B cell (primary cell): Measurements from ENCODE around the gene GMEB2. TPM values are rescaled to one million over a fixed set of nuclear protein-coding genes. Genes with fewer than 3 reads are reported as not detected.

Source experiments
- ATAC-seq: fragments of 200-7000 bp; cut with Tn5 transposase; one replicate; pipeline ENCODE4 v1.10.0; 2021; ENCODE audit warnings: low read depth, mild to moderate bottlenecking, moderate number of reproducible peaks, moderate library complexity
- CTCF ChIA-PET: fragments of 350-600 bp; sonication (Branson Sonifier 250); formaldehyde crosslinking; loops from one replicate; lab custom pipeline; 2021; ENCODE audit warnings: antibody characterized with exemption, inconsistent platforms; lab: Charles Lee
- POLR2A ChIA-PET: fragments of 350-600 bp; sonication (Branson Sonifier 250); formaldehyde crosslinking; loops from one replicate; lab custom pipeline; 2021; ENCODE audit warnings: antibody characterized with exemption; lab: Charles Lee
- DNase-seq: peaks from one replicate; pipeline ENCODE4 v3.0.0; 2013
- H2AFZ ChIP-seq: 2 replicates; pipeline ENCODE4 v1.6.1; 2012; ENCODE audit warnings: mild to moderate bottlenecking, low read depth, low read length; ENCODE audit not compliant: insufficient read depth, poor library complexity, severe bottlenecking
- H3K27ac ChIP-seq, 2 donors: 1 replicate in 1 of 2; 2 replicates in 1 of 2; pipeline ENCODE4 v1.5.1; 2012 to 2013; ENCODE audit warnings: low read length in 2 of 2, mild to moderate bottlenecking in 2 of 2, moderate library complexity in 1 of 2
- H3K27me3 ChIP-seq, 4 experiments: fragments of 200-600 bp in 1 of 4; sonication (generic) in 1 of 4; replicated peaks in 1 of 4; 1 replicate in 2 of 4; 2 replicates in 2 of 4; pipeline versions ENCODE4 v1.6.1 to v1.7.0; 2013 to 2016; ENCODE audit warnings: low read length in 3 of 4, mild to moderate bottlenecking in 2 of 4, mixed read lengths in 1 of 4, moderate library complexity in 1 of 4; ENCODE audit not compliant: insufficient read depth in 4 of 4, control insufficient read depth in 3 of 4; ENCODE audit errors: control extremely low read depth in 1 of 4
- H3K36me3 ChIP-seq, 2 experiments: replicated peaks in 1 of 2; 1 replicate in 1 of 2; 2 replicates in 1 of 2; pipeline versions ENCODE4 v1.6.1 to v1.7.1; 2013; ENCODE audit warnings: low read length in 1 of 2; ENCODE audit not compliant: insufficient read depth in 2 of 2, control insufficient read depth in 1 of 2; ENCODE audit errors: control extremely low read depth in 1 of 2, extremely low read depth in 1 of 2
- H3K4me1 ChIP-seq, 2 donors: fragments of 200-600 bp in 1 of 2; sonication (generic) in 1 of 2; 1 replicate in 1 of 2; 2 replicates in 1 of 2; pipeline versions ENCODE4 v1.5.1 to v1.6.1; 2013 to 2017; ENCODE audit warnings: low read length in 2 of 2; ENCODE audit not compliant: control insufficient read depth in 2 of 2, insufficient read depth in 2 of 2
- H3K4me2 ChIP-seq: replicated peaks from 2 replicates; pipeline ENCODE3; 2012; ENCODE audit warnings: mild to moderate bottlenecking, low read depth, low read length; ENCODE audit not compliant: poor library complexity, severe bottlenecking
- H3K4me3 ChIP-seq, 5 experiments: fragments of 200-600 bp in 1 of 5; sonication (generic) in 1 of 5; 1 replicate in 3 of 5; 2 replicates in 2 of 5; pipeline versions ENCODE4 v1.5.1 to v1.7.0; 2011 to 2016; ENCODE audit warnings: low read length in 4 of 5, mild to moderate bottlenecking in 4 of 5, low read depth in 2 of 5, control low read depth in 1 of 5, moderate library complexity in 1 of 5; ENCODE audit not compliant: insufficient read depth in 1 of 5; ENCODE audit errors: control extremely low read depth in 1 of 5, extremely low read depth in 1 of 5
- H3K79me2 ChIP-seq: fragments of 200-600 bp; sonication (generic); one replicate; pipeline ENCODE4 v1.6.0; 2016; ENCODE audit warnings: low read length; ENCODE audit not compliant: control insufficient read depth, insufficient read depth
- H3K9ac ChIP-seq: fragments of 200-600 bp; sonication (generic); 2 replicates; pipeline ENCODE4 v1.6.1; 2017; ENCODE audit warnings: mild to moderate bottlenecking, low read length, moderate library complexity
- H3K9me3 ChIP-seq, 3 donors: one replicate each; pipeline versions ENCODE4 v1.6.1 to v1.7.1; 2013; ENCODE audit warnings: low read length in 2 of 3; ENCODE audit not compliant: control insufficient read depth in 2 of 3, insufficient read depth in 1 of 3; ENCODE audit errors: control extremely low read depth in 1 of 3
- H4K20me1 ChIP-seq: 2 replicates; pipeline ENCODE4 v1.6.0; 2012; ENCODE audit warnings: mild to moderate bottlenecking, low read length; ENCODE audit not compliant: insufficient read depth, control insufficient read depth, poor library complexity, severe bottlenecking
- H3K27ac Mint-ChIP-seq: one replicate; pipeline ENCODE4 v1.8.0; 2021; ENCODE audit warnings: mixed read lengths
- H3K27me3 Mint-ChIP-seq: one replicate; pipeline ENCODE4 v1.8.0; 2021; ENCODE audit warnings: mixed read lengths
- H3K4me1 Mint-ChIP-seq: one replicate; pipeline ENCODE4 v1.8.0; 2021; ENCODE audit warnings: mixed read lengths
- H3K4me3 Mint-ChIP-seq: one replicate; pipeline ENCODE4 v1.8.0; 2021; ENCODE audit warnings: mixed read lengths
- H3K9me3 Mint-ChIP-seq: one replicate; pipeline ENCODE4 v1.8.0; 2022; ENCODE audit warnings: mixed read lengths; ENCODE audit not compliant: insufficient read depth
- EZH2 ChIP-seq: IDR thresholded peaks from 2 replicates; pipeline ENCODE4 v1.6.1; 2012; ENCODE audit warnings: borderline replicate concordance, low read depth, mild to moderate bottlenecking, moderate library complexity, low read length; ENCODE audit not compliant: insufficient read depth, poor library complexity, severe bottlenecking
- WGBS: methylation state at CpG from one replicate; pipeline ENCODE4 v1.1.5; 2013; ENCODE audit warnings: missing lambda C conversion rate; ENCODE audit not compliant: insufficient coverage; 5-methylcytosine and 5-hydroxymethylcytosine counted together
- intact Hi-C: fragments of 100-400 bp; cut with micrococcal nuclease; formaldehyde crosslinking; loops from one replicate; pipeline ENCODE4 v1.10.0; 2022
- polyA plus RNA-seq: library from polyadenylated mRNA; depleted of rRNA; stranded (reverse); fragments of >200 nt; gene quantifications from 2 replicates; pipeline ENCODE4 v1.2.3, GENCODE V29; 2012
- total RNA-seq, 2 donors: library from RNA; stranded (reverse); fragments of 120-200 nt in 1 of 2; gene quantifications; 1 replicate in 1 of 2; 2 replicates in 1 of 2; pipeline versions ENCODE4 v1.2.3 to v1.2.4, GENCODE V29; 2013 to 2022
- TF ChIP-seq, protein P1 (sequence below): fragments of 200-600 bp; IDR thresholded peaks from one replicate; pipeline ENCODE4 v1.8.0; 2022; ENCODE audit warnings: antibody characterized with exemption, mild to moderate bottlenecking

GMEB2 gene
- total and polyA plus RNA-seq, 2 donors (not counting 1 experiment from before 2014, with no cell fraction given) = 17.7 to 24.5 TPM

GRCh38 chr20:63553933-63554290 is 73.0 kb downstream of the GMEB2 start, which contains the start of gene FNDC11:
Gene FNDC11 (plus strand): TSS chr20:63554159. CDS start chr20:63555664, 1,505 bp downstream.
- Mint-ChIP-seq H3K4me3 (peak within 1 kb of the TSS; percentile 86), H3K27ac (peak within 1 kb of the TSS; percentile 92), H3K9me3 (no peaks in the 10 kb centered on the region), H3K27me3 (no peaks in the 10 kb centered on the region), H3K4me1 (peaks cover 45% of the 10 kb centered on the region)
- peak within 1 kb of the TSS; percentile 92 for H3K4me2 ChIP-seq
- peak within 1 kb of the TSS; percentile 77 for H3K9ac ChIP-seq
- ATAC-seq = peak; percentile 32
- no peaks in the 10 kb centered on the region for H3K79me2 ChIP-seq
- H3K36me3 ChIP-seq = peaks cover 0 to 3% of the 10 kb centered on the region in 2 experiments
- TF ChIP-seq, protein P1, sequence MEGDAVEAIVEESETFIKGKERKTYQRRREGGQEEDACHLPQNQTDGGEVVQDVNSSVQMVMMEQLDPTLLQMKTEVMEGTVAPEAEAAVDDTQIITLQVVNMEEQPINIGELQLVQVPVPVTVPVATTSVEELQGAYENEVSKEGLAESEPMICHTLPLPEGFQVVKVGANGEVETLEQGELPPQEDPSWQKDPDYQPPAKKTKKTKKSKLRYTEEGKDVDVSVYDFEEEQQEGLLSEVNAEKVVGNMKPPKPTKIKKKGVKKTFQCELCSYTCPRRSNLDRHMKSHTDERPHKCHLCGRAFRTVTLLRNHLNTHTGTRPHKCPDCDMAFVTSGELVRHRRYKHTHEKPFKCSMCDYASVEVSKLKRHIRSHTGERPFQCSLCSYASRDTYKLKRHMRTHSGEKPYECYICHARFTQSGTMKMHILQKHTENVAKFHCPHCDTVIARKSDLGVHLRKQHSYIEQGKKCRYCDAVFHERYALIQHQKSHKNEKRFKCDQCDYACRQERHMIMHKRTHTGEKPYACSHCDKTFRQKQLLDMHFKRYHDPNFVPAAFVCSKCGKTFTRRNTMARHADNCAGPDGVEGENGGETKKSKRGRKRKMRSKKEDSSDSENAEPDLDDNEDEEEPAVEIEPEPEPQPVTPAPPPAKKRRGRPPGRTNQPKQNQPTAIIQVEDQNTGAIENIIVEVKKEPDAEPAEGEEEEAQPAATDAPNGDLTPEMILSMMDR = no peak
- no peak for TF ChIP-seq EZH2
- peak within 1 kb of the TSS; percentile 7 to 89 (median 75) for H3K4me3 ChIP-seq
- H3K9me3 ChIP-seq = peaks cover 0 to 11% (median 0%) of the 10 kb centered on the region in 3 donors
- WGBS = under 1% methylated on average over 26 of the region's 34 CpGs
- ChIA-PET CTCF (interaction anchor here (1.0 to 2.5 kb wide), 3 partner anchors 14 to 88 kb away, joined by 4 to 16 read pairs (median 7); partner anchors contain the start of gene PTK6), POLR2A (interaction anchor here (1.1 to 2.6 kb wide), 6 partner anchors 11 to 88 kb away, joined by 3 to 16 read pairs (median 7); no protein-coding TSS in a partner anchor)
- intact Hi-C loops = loop anchor here (1.0 to 2.0 kb wide), 6 partner anchors 12 to 88 kb away; partner anchors contain the start of genes HELZ2 and PPDPF
- peaks cover 32 to 45% of the 10 kb centered on the region in 2 donors for H3K4me1 ChIP-seq
- peak within 1 kb of the TSS; percentile 79 to 88 for H3K27ac ChIP-seq
- H3K27me3 ChIP-seq = peaks cover 0 to 4% (median 0%) of the 10 kb centered on the region in 4 experiments
- peak within 1 kb of the TSS; percentile 31 for H2AFZ ChIP-seq
- DNase-seq = no peak
- peaks cover 7% of the 10 kb centered on the region for H4K20me1 ChIP-seq
